GM12878 (cell line): ENCODE data around the gene NISCH. TPM values are rescaled to one million over a fixed set of nuclear protein-coding genes. Genes with fewer than 3 reads are reported as not detected.

ENCODE experiments used
- ATAC-seq: fragments of 200-7000 bp; cut with Tn5 transposase; 3 replicates; pipeline ENCODE4 v1.9.1; 2020; ENCODE audit warnings: mild to moderate bottlenecking, moderate library complexity
- BruUV-seq: library from RNA; stranded (reverse); fragments of 400-500 nt; replicated peaks from 2 replicates; lab custom pipeline; 2021; lab: Mats Ljungman, UMichigan
- CTCF ChIA-PET: fragments of 300-600 bp; sonication (Branson Sonifier 250); formaldehyde crosslinking; extraction: SDS; loops from one replicate; lab custom pipeline; 2021; ENCODE audit warnings: inconsistent platforms; lab: Yijun Ruan, JAX
- POLR2A ChIA-PET: fragments of 350-600 bp; formaldehyde crosslinking; extraction: SDS; loops from one replicate; lab custom pipeline; 2021; ENCODE audit warnings: inconsistent platforms; lab: Charles Lee
- RAD21 ChIA-PET: fragments of 300-600 bp; sonication (Branson Sonifier 250); formaldehyde crosslinking; loops from one replicate; lab custom pipeline; 2023; ENCODE audit warnings: antibody characterized with exemption; ENCODE audit not compliant: unreplicated experiment; lab: Charles Lee
- SMC1A ChIA-PET: fragments of 300-600 bp; sonication (Branson Sonifier 250); formaldehyde crosslinking; loops from one replicate; lab custom pipeline; 2023; ENCODE audit not compliant: unreplicated experiment, uncharacterized antibody; lab: Charles Lee
- DNase-seq: peaks from one replicate; pipeline ENCODE4 v3.0.0-alpha.2; 2011; ENCODE audit warnings: low read depth, low spot score
- FAIRE-seq: peaks from 3 replicates; lab custom pipeline; 2011; peaks lifted over from hg19 to GRCh38; lab: Jason Lieb, UNC
- H2AFZ ChIP-seq: 2 replicates; pipeline ENCODE4 v1.6.0; 2011; ENCODE audit warnings: low read depth, low read length, control low read depth; ENCODE audit not compliant: control insufficient read depth
- H3K27ac ChIP-seq: 2 replicates; pipeline ENCODE4 v1.5.1; 2011; ENCODE audit warnings: control low read depth; ENCODE audit not compliant: control insufficient read depth, insufficient read depth
- H3K27me3 ChIP-seq, 2 experiments: replicated peaks in 1 of 2; 2 replicates each; pipeline versions ENCODE4 v1.6.0 to v1.6.1; 2011; ENCODE audit warnings: low read length in 1 of 2; ENCODE audit not compliant: control insufficient read depth in 2 of 2, insufficient read depth in 2 of 2
- H3K36me3 ChIP-seq, 2 experiments: 2 replicates each; pipeline ENCODE4 v1.5.1; 2011; ENCODE audit warnings: low read length in 1 of 2; ENCODE audit not compliant: control insufficient read depth in 2 of 2, insufficient read depth in 2 of 2
- H3K4me1 ChIP-seq: 2 replicates; pipeline ENCODE4 v1.6.1; 2011; ENCODE audit warnings: mild to moderate bottlenecking, low read length, moderate library complexity, mixed read lengths; ENCODE audit not compliant: control insufficient read depth, insufficient read depth
- H3K4me2 ChIP-seq: 2 replicates; pipeline ENCODE4 v1.6.0; 2011; ENCODE audit warnings: control low read depth; ENCODE audit not compliant: control insufficient read depth, insufficient read depth
- H3K4me3 ChIP-seq: fragments of 200-600 bp; sonication (generic); 2 replicates; pipeline ENCODE4 v1.5.1; 2016
- H3K79me2 ChIP-seq: 2 replicates; pipeline ENCODE4 v1.6.0; 2011; ENCODE audit warnings: low read length; ENCODE audit not compliant: control insufficient read depth, insufficient read depth
- H3K9ac ChIP-seq: 2 replicates; pipeline ENCODE4 v1.8.0; 2011; ENCODE audit warnings: low read length, control low read depth, mixed read lengths; ENCODE audit not compliant: control insufficient read depth, insufficient read depth
- H3K9me3 ChIP-seq: replicated peaks from 3 replicates; pipeline ENCODE4 v1.5.1; 2011; ENCODE audit warnings: mild to moderate bottlenecking, low read length; ENCODE audit not compliant: control insufficient read depth, insufficient read depth
- H4K20me1 ChIP-seq: 2 replicates; pipeline ENCODE4 v1.6.0; 2011; ENCODE audit not compliant: control insufficient read depth, insufficient read depth
- BHLHE40 ChIP-seq, 2 experiments: fragments of 450-650 bp in 1 of 2; IDR thresholded peaks; 2 replicates each; pipeline ENCODE4 v1.6.1; 2011 to 2017; ENCODE audit warnings: low read depth in 2 of 2, borderline replicate concordance in 1 of 2, improper control_type of control experiment in 1 of 2, low read length in 1 of 2, mild to moderate bottlenecking in 1 of 2
- BRCA1 ChIP-seq: IDR thresholded peaks from 2 replicates; pipeline ENCODE4 v1.6.1; 2011; ENCODE audit warnings: low read depth, low read length, improper control_type of control experiment
- CHD4 ChIP-seq: fragments of 200-600 bp; sonication (generic); IDR thresholded peaks from 2 replicates; pipeline ENCODE4 v1.6.1; 2016; ENCODE audit warnings: mild to moderate bottlenecking
- IKZF2 ChIP-seq, 2 experiments: fragments of 450-650 bp; IDR thresholded peaks; 2 replicates each; pipeline ENCODE4 v1.6.1; 2017; ENCODE audit warnings: mild to moderate bottlenecking in 2 of 2, moderate library complexity in 2 of 2
- NR2F1 ChIP-seq: fragments of 450-650 bp; conservative IDR thresholded peaks from 2 replicates; pipeline ENCODE4 v1.6.1; 2017; ENCODE audit warnings: mild to moderate bottlenecking
- RFX5 ChIP-seq: IDR thresholded peaks from 2 replicates; pipeline ENCODE4 v1.6.1; 2011; ENCODE audit warnings: low read depth, low read length, improper control_type of control experiment
- SIN3A ChIP-seq: IDR thresholded peaks from 2 replicates; pipeline ENCODE4 v1.6.1; 2012; ENCODE audit warnings: low read depth, low read length, improper control_type of control experiment
- SMC3 ChIP-seq: IDR thresholded peaks from 2 replicates; pipeline ENCODE4 v1.6.1; 2011; ENCODE audit warnings: low read length, improper control_type of control experiment, borderline replicate concordance
- ZNF217 ChIP-seq: fragments of 450-650 bp; IDR thresholded peaks from 2 replicates; pipeline ENCODE4 v1.6.1; 2017; ENCODE audit warnings: antibody characterized with exemption, mild to moderate bottlenecking
- WGBS: methylation state at CpG from one replicate; pipeline ENCODE4 v1.1.6; 2016; ENCODE audit warnings: low lambda C conversion rate; ENCODE audit not compliant: insufficient replicate concordance, insufficient coverage; ENCODE audit errors: missing lambda C conversion rate; 5-methylcytosine and 5-hydroxymethylcytosine counted together
- in situ Hi-C: fragments of 300-500 bp; cut with MboI; formaldehyde crosslinking; loops from 9 replicates; pipeline ENCODE4 v1.14.3; 2018; ENCODE audit warnings: mixed read lengths
- intact Hi-C: fragments of 100-400 bp; cut with micrococcal nuclease; formaldehyde crosslinking; loops from one replicate; pipeline ENCODE4 v1.14.2; 2022; ENCODE audit not compliant: unreplicated experiment
- polyA plus RNA-seq, 11 experiments: library from polyadenylated mRNA; depleted of rRNA in 4 of 11; unstranded in 6 of 11; stranded (reverse) in 5 of 11; fragments of >200 nt; fragmentation: Nextera tagmentation in 4 of 11; fragmentation: Illumina TruSeq in 1 of 11; extraction: Ambion mirVana in 4 of 11; extraction: Trizol in 1 of 11; gene quantifications; 1 replicate in 1 of 11; 2 replicates in 10 of 11; pipeline versions ENCODE4 v1.2.1 to v1.2.3, GENCODE V29; 2011 to 2016; ENCODE audit warnings: inconsistent platforms in 2 of 11, missing spikeins in 2 of 11, low read depth in 1 of 11
- total RNA-seq, 4 experiments: library from RNA; depleted of rRNA in 3 of 4; stranded (reverse); fragments of >200 nt in 3 of 4; fragmentation: Illumina TruSeq in 1 of 4; extraction: Trizol in 1 of 4; gene quantifications; 2 replicates each; pipeline versions ENCODE4 v1.2.1 to v1.2.3, GENCODE V29; 2013 to 2021
- TF ChIP-seq, protein P1 (sequence below): fragments of 450-650 bp; IDR thresholded peaks from 2 replicates; pipeline ENCODE4 v1.6.1; 2017; ENCODE audit warnings: mild to moderate bottlenecking, low read depth, inconsistent platforms; ENCODE audit not compliant: poor library complexity, severe bottlenecking

The NISCH gene
- total and polyA plus RNA-seq, 10 of the 15 experiments (the other 5 are each of a cell fraction or from before 2014, with no cell fraction given): 0.76 to 52.5 (median 24.6) TPM

DNA sequence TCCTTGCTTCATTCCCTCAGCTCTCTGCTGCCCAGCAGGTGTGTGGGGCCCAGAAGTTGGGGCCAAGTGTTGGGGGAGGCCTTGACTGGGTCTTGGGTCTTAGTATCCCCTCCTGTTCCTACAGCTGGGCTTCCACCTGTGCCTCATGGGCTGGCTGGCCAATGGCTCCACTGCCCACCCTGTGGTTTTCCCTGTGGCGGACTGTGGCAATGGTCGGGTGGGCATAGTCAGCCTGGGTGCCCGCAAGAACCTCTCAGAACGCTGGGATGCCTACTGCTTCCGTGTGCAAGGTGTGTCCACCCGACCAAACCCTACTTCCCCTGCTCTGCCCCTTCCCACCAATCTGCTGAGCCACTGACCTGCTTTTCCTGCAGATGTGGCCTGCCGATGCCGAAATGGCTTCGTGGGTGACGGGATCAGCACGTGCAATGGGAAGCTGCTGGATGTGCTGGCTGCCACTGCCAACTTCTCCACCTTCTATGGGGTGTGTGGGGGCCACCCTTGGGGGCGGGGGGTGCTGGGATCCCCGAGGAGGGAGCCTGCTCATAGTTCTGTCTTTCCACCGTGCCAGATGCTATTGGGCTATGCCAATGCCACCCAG, 67.3 kb downstream of the NISCH start:
- FAIRE-seq (no peak), ATAC-seq (no peak), DNase-seq (no peak)
- Histone ChIP-seq H3K27me3 (no peaks in the 10 kb centered on the region), H3K27ac (no peak overlapping the region), H3K9me3 (no peaks in the 10 kb centered on the region), H3K4me3 (no peak overlapping the region), H2AFZ (no peak overlapping the region), H4K20me1 (no peaks in the 10 kb centered on the region), H3K4me1 (no peaks in the 10 kb centered on the region), H3K36me3 (peaks cover 0 to 9% of the 10 kb centered on the region in 2 experiments; a peak in 2 of 4 replicates), H3K4me2 (no peak overlapping the region), H3K9ac (no peak overlapping the region), H3K79me2 (no peaks in the 10 kb centered on the region)
- ChIA-PET CTCF (interaction anchor here (0.8 kb wide), 1 partner anchor 16 kb away, joined by 3 read pairs; no protein-coding TSS in a partner anchor), POLR2A (interaction anchor here (0.6 kb wide), 1 partner anchor 10 kb away, joined by 3 read pairs; no protein-coding TSS in a partner anchor), RAD21 (no interaction called here), SMC1A (no interaction called here)
- BruUV-seq: no TSS peak
- TF ChIP-seq CHD4: no peak
- no peak for TF ChIP-seq BRCA1
- no peak for TF ChIP-seq SMC3
- no peak for TF ChIP-seq SIN3A
- TF ChIP-seq RFX5: no peak
- TF ChIP-seq IKZF2 (IDR thresholded peaks at IDR 0.05): no peak
- TF ChIP-seq, protein P1, sequence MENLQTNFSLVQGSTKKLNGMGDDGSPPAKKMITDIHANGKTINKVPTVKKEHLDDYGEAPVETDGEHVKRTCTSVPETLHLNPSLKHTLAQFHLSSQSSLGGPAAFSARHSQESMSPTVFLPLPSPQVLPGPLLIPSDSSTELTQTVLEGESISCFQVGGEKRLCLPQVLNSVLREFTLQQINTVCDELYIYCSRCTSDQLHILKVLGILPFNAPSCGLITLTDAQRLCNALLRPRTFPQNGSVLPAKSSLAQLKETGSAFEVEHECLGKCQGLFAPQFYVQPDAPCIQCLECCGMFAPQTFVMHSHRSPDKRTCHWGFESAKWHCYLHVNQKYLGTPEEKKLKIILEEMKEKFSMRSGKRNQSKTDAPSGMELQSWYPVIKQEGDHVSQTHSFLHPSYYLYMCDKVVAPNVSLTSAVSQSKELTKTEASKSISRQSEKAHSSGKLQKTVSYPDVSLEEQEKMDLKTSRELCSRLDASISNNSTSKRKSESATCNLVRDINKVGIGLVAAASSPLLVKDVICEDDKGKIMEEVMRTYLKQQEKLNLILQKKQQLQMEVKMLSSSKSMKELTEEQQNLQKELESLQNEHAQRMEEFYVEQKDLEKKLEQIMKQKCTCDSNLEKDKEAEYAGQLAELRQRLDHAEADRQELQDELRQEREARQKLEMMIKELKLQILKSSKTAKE: no peak
- no peak for TF ChIP-seq BHLHE40 (IDR thresholded peaks at IDR 0.05; ENCODE audit: borderline replicate concordance in 1 of 2, low read depth in 2 of 2, low read length in 1 of 2)
- no peak for TF ChIP-seq ZNF217
- no peak for TF ChIP-seq NR2F1
- in situ Hi-C loops (no loop called here), intact Hi-C loops (no loop called here)
- 95% methylated on average over 13 of the region's 14 CpGs for WGBS
